NCI-H2196 treated with DMSO at 0.1 percent for 48 hours (cell line): ENCODE data around the gene DIP2B.
"Not testable (repeated sequence)": the region's sequence is repeated elsewhere in the genome, so short reads cannot be mapped to it uniquely, and the experiment has no call there.

Experiments
- DNase-seq: peaks from one replicate; lab custom pipeline; 2025; ENCODE audit not compliant: unreplicated experiment; lab: John Stamatoyannopoulos, UW

DIP2B gene

GRCh38 chr12:50550530-50551223 is 45.9 kb downstream of the DIP2B start:
- DNase-seq: no peak

DNA sequence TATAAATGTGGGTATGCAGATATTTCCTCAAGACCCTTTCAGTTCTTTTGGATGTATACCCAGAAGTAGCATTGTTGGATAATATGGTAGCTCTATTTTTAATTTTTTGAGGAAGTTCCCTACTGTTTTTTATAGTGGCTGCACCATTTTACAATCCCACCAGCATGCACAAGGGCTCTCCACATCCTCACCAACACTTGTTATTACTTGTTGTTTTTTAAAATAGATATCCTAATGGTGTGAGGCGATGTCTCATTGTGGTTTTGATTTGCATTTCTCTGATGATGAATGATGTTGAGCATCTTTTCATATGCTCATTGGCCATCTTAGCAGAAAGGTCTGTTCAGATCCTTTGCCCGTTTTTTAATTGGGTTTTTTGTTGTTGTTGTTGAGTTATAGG is 47.1 kb downstream of the DIP2B start:
- DNase-seq: no peak

- DNase-seq: no peak
Observed at GRCh38 chr12:50554651-50555050, 49.9 kb downstream of the DIP2B start.

DNA sequence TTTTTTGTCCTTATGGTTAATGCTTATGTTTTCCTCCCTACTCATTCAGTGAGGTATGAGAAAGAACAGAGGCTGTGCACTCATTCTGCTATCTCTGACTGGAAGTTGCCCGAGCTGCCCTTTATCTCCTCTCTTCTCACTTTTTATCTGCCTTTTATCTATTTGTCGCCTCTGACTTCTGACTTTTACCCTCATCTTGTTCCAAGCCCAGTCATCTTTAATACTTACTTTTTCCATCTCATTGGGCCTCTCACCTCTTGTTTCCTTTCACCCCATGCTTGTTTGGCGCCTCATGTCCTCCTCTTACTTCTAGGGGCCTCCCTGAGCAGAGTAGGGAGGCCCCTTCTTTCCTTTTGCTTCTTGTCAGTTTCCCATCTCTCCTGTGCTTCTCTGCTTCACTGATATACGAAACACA is 50.7 kb downstream of the DIP2B start:
- DNase-seq: no peak

DNA sequence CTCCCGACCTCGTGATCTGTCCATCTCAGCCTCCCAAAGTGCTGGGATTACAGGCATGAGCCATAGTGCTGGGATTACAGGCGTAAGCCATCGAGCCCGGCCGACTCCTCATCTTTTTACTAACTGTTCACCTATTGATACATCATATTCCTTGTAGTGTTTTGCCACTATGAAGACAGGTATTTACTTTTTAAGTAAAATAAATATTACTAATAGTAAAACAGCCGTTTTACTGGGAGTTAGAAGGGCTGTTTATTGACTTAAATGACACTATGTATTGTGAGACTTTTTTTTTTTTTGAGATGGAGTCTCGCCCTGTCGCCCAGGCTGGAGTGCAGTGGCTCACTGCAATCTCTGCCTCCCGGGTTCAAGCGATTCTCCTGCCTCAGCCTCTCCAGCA is 51.5 kb downstream of the DIP2B start:
- DNase-seq: no peak

DNA sequence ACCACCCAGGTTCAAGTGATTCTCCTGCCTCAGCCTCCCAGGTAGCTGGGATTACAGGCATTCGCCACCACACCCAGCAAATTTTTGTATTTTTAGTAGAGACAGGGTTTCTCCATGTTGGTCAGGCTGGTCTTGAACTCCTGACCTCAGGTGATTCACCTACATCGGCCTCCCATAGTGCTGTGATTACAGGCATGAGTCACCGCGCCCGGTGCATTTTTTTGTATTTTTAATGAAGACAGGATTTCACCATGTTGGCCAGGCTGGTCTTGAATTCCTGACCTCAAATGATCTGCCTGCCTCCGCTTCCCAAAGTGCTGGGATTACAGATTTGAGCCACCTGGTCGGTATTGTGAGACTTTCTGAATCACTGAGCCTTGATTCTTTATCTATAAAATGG is 52.0 kb downstream of the DIP2B start:
- DNase-seq: not testable (repeated sequence)

- DNase-seq: no peak
Observed at GRCh38 chr12:50557421-50557820, 52.6 kb downstream of the DIP2B start.

GRCh38 chr12:50558970-50559369 is 54.2 kb downstream of the DIP2B start:
- DNase-seq: no peak

- no peak for DNase-seq
Observed at GRCh38 chr12:50562520-50563433, 58.0 kb downstream of the DIP2B start.

- no peak for DNase-seq
Observed at GRCh38 chr12:50563434-50563787, 58.6 kb downstream of the DIP2B start.

DNA sequence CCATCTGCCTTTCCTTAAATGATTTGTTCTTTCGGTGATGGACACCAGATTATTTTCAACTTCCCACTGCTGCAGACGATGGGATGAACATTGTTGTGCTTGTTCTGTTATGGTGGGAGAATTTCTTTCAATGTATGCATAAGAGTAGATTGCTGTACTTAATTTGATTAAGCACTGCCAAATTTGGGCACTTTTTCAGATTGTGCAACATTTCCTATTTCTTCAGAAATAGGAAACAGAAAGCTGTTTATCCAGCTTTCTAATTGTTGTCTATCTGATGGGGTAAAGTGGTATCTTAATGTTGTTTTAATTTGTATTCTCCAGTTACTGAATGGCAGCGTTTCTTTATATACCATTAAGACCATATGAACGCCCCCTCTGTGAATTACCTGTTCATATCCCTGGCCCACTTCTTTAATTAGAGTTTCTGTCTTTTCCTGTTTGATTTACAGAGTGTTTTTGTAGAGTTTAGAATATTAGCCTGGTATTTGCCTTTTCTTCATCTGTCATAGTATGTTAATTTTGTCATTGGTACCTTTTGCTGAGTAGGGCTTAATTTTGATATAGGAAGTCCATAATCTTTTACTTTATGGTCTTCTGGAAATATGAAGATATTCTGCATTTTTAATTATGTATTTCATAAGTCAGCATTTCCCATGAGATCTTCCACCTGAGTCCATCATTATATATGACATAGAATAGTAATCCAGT is 59.6 kb downstream of the DIP2B start:
- DNase-seq: no peak

DNA sequence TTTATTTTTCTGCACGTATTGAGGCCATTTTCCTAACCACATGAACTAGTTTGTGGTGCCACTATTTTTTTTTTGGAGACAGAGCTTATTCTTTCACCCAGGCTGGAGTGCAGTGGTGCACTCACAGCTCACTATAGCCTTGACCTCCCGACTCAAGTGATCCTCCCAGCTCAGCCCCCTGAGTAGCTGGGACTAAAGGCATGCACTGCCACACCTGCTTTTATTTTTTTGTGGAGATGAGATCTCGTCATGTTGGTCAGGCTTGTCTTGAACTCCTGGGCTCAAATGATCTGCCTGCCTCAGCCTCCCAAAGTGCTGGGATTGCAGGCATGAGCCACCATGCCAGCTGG is 60.1 kb downstream of the DIP2B start:
- DNase-seq: no peak

- no peak for DNase-seq
Observed at GRCh38 chr12:50566066-50566465, 61.3 kb downstream of the DIP2B start.

GRCh38 chr12:50567926-50568325 is 63.1 kb downstream of the DIP2B start:
- DNase-seq: no peak

DNA sequence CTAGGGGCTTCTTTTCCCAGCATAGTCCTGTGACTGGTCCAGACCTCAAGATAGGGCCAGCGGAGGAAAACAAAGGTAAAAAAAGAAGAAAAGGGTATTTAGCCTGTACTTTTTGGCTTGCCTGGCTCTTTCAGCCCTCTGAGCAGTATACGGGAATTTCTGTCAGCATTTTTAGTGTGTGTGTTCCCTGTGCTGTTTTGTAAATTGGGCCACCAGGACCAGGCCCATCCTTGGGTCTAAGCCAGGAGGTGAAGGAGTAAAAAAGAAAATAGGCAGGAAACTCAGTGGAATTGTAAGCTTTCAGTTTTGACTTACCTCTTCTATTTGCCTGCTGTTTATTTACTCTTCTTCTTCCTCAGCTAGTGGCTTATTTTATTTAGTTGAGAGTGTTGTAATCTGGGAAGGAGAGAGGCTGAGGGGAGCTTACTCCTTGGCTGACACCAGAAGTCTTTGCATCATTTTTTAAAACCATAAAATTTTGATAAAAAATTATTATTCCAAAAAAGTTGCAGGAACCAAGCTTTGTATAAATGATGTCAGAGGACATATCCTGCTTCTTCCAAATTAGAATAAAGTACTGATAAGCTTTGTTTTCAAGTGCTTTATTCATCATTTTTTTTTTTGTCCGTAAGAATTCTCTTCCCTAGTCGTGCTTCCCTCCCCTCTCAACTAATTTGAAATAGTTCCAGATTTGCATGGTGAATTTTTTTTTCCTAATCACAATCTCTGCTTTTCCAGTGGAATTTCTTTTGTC is 63.7 kb downstream of the DIP2B start:
- no peak for DNase-seq

- no peak for DNase-seq
Observed at GRCh38 chr12:50569321-50569720, 64.5 kb downstream of the DIP2B start.

DNA sequence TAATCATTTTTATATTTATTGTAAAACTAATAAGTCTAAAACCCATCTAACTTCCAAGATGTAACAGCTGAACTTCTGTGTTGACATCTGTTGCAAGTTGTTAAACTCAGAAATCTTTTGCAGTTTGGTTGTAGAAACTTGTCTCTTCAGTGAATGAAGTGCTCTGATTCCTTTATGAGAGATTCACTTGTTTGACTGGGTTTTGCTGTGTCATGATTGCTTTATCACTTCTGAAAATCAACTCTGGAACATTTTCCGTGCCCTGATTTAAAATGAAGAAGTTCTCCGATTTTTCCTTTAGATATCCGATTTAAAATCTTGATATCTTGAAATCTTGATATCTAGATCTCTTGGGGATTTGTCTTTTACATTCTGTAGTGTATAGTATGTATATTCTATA is 65.1 kb downstream of the DIP2B start:
- DNase-seq: no peak

DNA sequence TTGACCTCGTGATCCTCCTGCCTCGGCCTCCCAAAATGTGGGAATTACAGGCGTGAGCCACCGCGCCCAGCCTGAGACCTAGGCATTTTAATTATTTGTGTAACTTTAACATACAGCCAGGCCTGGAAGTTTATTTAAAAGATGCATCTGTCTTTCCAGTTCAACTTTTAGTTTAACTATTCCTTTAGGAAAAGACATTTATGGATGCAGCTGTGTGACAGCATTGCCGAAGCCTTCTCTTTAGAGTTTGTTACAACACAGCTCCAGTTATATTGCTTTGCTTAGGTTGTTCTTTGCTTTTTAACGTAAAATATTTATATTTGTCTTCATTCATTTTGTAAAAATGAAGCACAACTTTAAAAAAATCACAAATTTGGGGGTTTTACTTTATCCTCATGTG is 67.0 kb downstream of the DIP2B start:
- no peak for DNase-seq

DNA sequence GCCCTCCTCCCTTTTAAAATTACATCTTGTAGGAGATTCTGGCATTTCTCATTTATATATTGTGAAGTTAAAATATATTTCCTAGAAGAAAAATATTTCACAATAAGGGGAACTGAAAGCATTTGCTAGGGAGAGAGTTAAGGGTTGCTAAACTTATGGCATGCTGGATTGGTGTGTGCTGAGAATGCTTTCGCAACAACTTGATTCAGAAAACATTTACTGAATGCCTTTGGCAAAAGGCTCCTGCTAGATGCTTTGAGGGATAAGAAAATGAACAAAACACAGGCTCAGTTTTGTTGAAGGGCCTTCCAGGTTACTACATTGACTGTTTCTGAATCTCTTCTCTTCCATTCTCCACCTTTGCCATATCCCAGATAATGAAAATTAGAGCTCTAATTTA is 67.5 kb downstream of the DIP2B start:
- no peak for DNase-seq

GRCh38 chr12:50572760-50573159 is 68.0 kb downstream of the DIP2B start:
- no peak for DNase-seq

- no peak for DNase-seq
Observed at GRCh38 chr12:50573271-50573670, 68.5 kb downstream of the DIP2B start.
